Endothelial cell of umbilical vein (primary cell): ENCODE data around the gene ZC3H7A. TPM values are rescaled to one million over a fixed set of nuclear protein-coding genes. Genes with fewer than 3 reads are reported as not detected.

Source experiments
- BruUV-seq: library from RNA; stranded (reverse); fragments of 400-500 nt; replicated peaks from 2 replicates; lab custom pipeline; 2021; lab: Mats Ljungman, UMichigan
- CTCF ChIA-PET: fragments of 300-600, 350-600 bp; sonication (Branson Sonifier 250); formaldehyde crosslinking; loops from one replicate; lab custom pipeline; 2021; ENCODE audit warnings: antibody characterized with exemption, inconsistent platforms; lab: Charles Lee
- POLR2A ChIA-PET: fragments of 300-600, 350-600 bp; sonication (Branson Sonifier 250); formaldehyde crosslinking; loops from one replicate; lab custom pipeline; 2021; ENCODE audit warnings: antibody characterized with exemption, inconsistent platforms; lab: Charles Lee
- DNase-seq: peaks from one replicate; pipeline ENCODE4 v3.0.0-alpha.2; 2011; ENCODE audit warnings: low read depth, low spot score
- FAIRE-seq: peaks from 2 replicates; lab custom pipeline; 2011; peaks lifted over from hg19 to GRCh38; lab: Jason Lieb, UNC
- H2AFZ ChIP-seq: 2 replicates; pipeline ENCODE4 v1.6.0; 2012; ENCODE audit warnings: low read depth, low read length, control low read depth, inconsistent platforms
- H3K27ac ChIP-seq: 2 replicates; pipeline ENCODE4 v1.5.1; 2011; ENCODE audit warnings: low read depth, mild to moderate bottlenecking, control low read depth, low read length, moderate library complexity; ENCODE audit not compliant: insufficient read depth
- H3K27me3 ChIP-seq, 2 experiments: 2 replicates each; pipeline versions ENCODE4 v1.6.0 to v1.6.1; 2011; ENCODE audit warnings: low read length in 2 of 2, mixed read lengths in 1 of 2; ENCODE audit not compliant: control insufficient read depth in 2 of 2, insufficient read depth in 2 of 2
- H3K36me3 ChIP-seq, 2 experiments: 2 replicates in 1 of 2; 3 replicates in 1 of 2; pipeline ENCODE4 v1.5.1; 2011; ENCODE audit warnings: low read length in 2 of 2, mild to moderate bottlenecking in 1 of 2, moderate library complexity in 1 of 2; ENCODE audit not compliant: control insufficient read depth in 2 of 2, insufficient read depth in 2 of 2; ENCODE audit errors: extremely low read depth in 1 of 2
- H3K4me1 ChIP-seq: 3 replicates; pipeline ENCODE4 v1.5.1; 2011; ENCODE audit warnings: mild to moderate bottlenecking, low read length; ENCODE audit not compliant: control insufficient read depth, insufficient read depth; ENCODE audit errors: extremely low read depth
- H3K4me2 ChIP-seq: 2 replicates; pipeline ENCODE4 v1.6.1; 2011; ENCODE audit warnings: low read length, control low read depth, mixed read lengths; ENCODE audit not compliant: insufficient read depth
- H3K4me3 ChIP-seq, 3 experiments: fragments of 200-600 bp in 1 of 3; sonication (generic), shearing (Covaris generic) in 1 of 3; replicated peaks in 1 of 3; 2 replicates each; pipeline ENCODE4 v1.5.1; 2011 to 2016; ENCODE audit warnings: control low read depth in 3 of 3, low read length in 3 of 3, mild to moderate bottlenecking in 2 of 3, inconsistent platforms in 1 of 3, low read depth in 1 of 3, moderate library complexity in 1 of 3; ENCODE audit not compliant: insufficient read depth in 1 of 3
- H3K79me2 ChIP-seq: 2 replicates; pipeline ENCODE4 v1.6.0; 2012; ENCODE audit warnings: low read length, inconsistent platforms; ENCODE audit not compliant: control insufficient read depth, insufficient read depth
- H3K9ac ChIP-seq: replicated peaks from 2 replicates; pipeline ENCODE3; 2011; ENCODE audit warnings: low read length, control low read depth; ENCODE audit not compliant: insufficient read depth; ENCODE audit errors: extremely low read depth
- H3K9me1 ChIP-seq: replicated peaks from 3 replicates; pipeline ENCODE4 v1.6.0; 2011; ENCODE audit warnings: mild to moderate bottlenecking, low read length; ENCODE audit not compliant: control insufficient read depth, insufficient read depth; ENCODE audit errors: extremely low read depth
- H3K9me3 ChIP-seq: replicated peaks from 2 replicates; pipeline ENCODE4 v1.5.1; 2012; ENCODE audit warnings: low read length, inconsistent platforms; ENCODE audit not compliant: control insufficient read depth, insufficient read depth
- H4K20me1 ChIP-seq: replicated peaks from 2 replicates; pipeline ENCODE3; 2011; ENCODE audit warnings: mild to moderate bottlenecking, low read length; ENCODE audit not compliant: control insufficient read depth, insufficient read depth; ENCODE audit errors: extremely low read depth
- CTCF ChIP-seq, 2 donors: IDR thresholded peaks; 1 replicate in 1 of 2; 2 replicates in 1 of 2; pipeline ENCODE4 v1.5.1; 2011; ENCODE audit warnings: low read length in 2 of 2, mild to moderate bottlenecking in 2 of 2, moderate library complexity in 2 of 2, control low read depth in 1 of 2, inconsistent platforms in 1 of 2, low read depth in 1 of 2; ENCODE audit not compliant: insufficient read depth in 1 of 2; ENCODE audit errors: extremely low read depth in 1 of 2
- EZH2 ChIP-seq: IDR thresholded peaks from 2 replicates; pipeline ENCODE4 v1.6.1; 2012; ENCODE audit warnings: borderline replicate concordance, low read depth, mild to moderate bottlenecking, moderate library complexity, low read length, inconsistent platforms; ENCODE audit not compliant: severe bottlenecking
- FOS ChIP-seq: IDR thresholded peaks from 2 replicates; pipeline ENCODE4 v1.6.1; 2011; ENCODE audit warnings: mild to moderate bottlenecking, low read length, moderate library complexity, borderline replicate concordance; ENCODE audit not compliant: insufficient read depth
- GATA2 ChIP-seq: IDR thresholded peaks from 2 replicates; pipeline ENCODE4 v1.7.0; 2011; ENCODE audit warnings: low read depth, mild to moderate bottlenecking, moderate library complexity, mixed read lengths, low read length; ENCODE audit not compliant: insufficient read length, insufficient read depth
- JUN ChIP-seq: IDR thresholded peaks from 2 replicates; pipeline ENCODE4 v1.6.1; 2011; ENCODE audit warnings: borderline replicate concordance, low read depth; ENCODE audit not compliant: insufficient read length, insufficient read depth
- MAX ChIP-seq: IDR thresholded peaks from 2 replicates; pipeline ENCODE4 v1.6.1; 2011; ENCODE audit not compliant: insufficient read depth, insufficient read length
- MYC ChIP-seq: IDR thresholded peaks from one replicate; pipeline ENCODE4 v1.6.1; 2011; ENCODE audit warnings: mild to moderate bottlenecking, low read depth, low read length
- POLR2A ChIP-seq: IDR thresholded peaks from 2 replicates; pipeline ENCODE4 v1.6.1; 2012; ENCODE audit warnings: low read depth, mild to moderate bottlenecking, control low read depth, low read length
- POLR2AphosphoS5 ChIP-seq: IDR thresholded peaks from 2 replicates; pipeline ENCODE4 v1.6.1; 2012; ENCODE audit warnings: low read depth, mild to moderate bottlenecking, control low read depth, low read length, moderate library complexity; ENCODE audit not compliant: insufficient read depth
- dilution Hi-C: fragments of 300-500 bp; cut with MboI; formaldehyde crosslinking; loops from one replicate; pipeline ENCODE4 v1.15.0; 2019; ENCODE audit warnings: low sequenced_read_pairs; ENCODE audit not compliant: extremely low pct_ligation_motif_present
- intact Hi-C: fragments of 100-400 bp; cut with micrococcal nuclease; formaldehyde crosslinking; loops from one replicate; pipeline ENCODE4 v1.10.0; 2022
- polyA plus RNA-seq, 4 experiments: library from polyadenylated mRNA; depleted of rRNA in 3 of 4; stranded (reverse) in 3 of 4; unstranded in 1 of 4; fragments of >200 nt; gene quantifications; 2 replicates each; pipeline versions ENCODE4 v1.2.1 to v1.2.3, GENCODE V29; 2011 to 2012; ENCODE audit warnings: missing spikeins in 1 of 4
- total RNA-seq: library from RNA; stranded (reverse); gene quantifications from 2 replicates; pipeline ENCODE4 v1.2.3, GENCODE V29; 2021

Gene ZC3H7A
- total and polyA plus RNA-seq, 2 donors (not counting 3 experiments of a cell fraction or from before 2014, with no cell fraction given) = 44.1 to 78.0 TPM

- dilution Hi-C loops = no loop called here
These were observed 28.2 kb downstream of the ZC3H7A start for GRCh38 chr16:11768849-11769248.

More at GRCh38 chr16:11768849-11769248, 28.2 kb downstream of the ZC3H7A start:
- Histone ChIP-seq H3K4me1 (no peaks in the 10 kb centered on the region), H3K9me3 (no peaks in the 10 kb centered on the region), H3K9me1 (no peaks in the 10 kb centered on the region), H3K27ac (no peak overlapping the region), H3K79me2 (peaks cover 3% of the 10 kb centered on the region), H3K36me3 (peaks cover 18 to 34% of the 10 kb centered on the region in 2 experiments), H3K9ac (no peak overlapping the region), H2AFZ (no peak overlapping the region), H3K4me2 (no peak overlapping the region), H3K4me3 (no peak overlapping the region), H4K20me1 (no peaks in the 10 kb centered on the region), H3K27me3 (no peaks in the 10 kb centered on the region)
- BruUV-seq = no TSS peak
- DNase-seq (no peak), FAIRE-seq (no peak)
- CTCF ChIA-PET = no interaction called here
- intact Hi-C loops = no loop called here
- POLR2A ChIA-PET = no interaction called here
- TF ChIP-seq POLR2A (no peak), JUN (no peak), CTCF (IDR thresholded peaks at IDR 0.05; ENCODE audit: extremely low read depth in 1 of 2, insufficient read depth in 1 of 2, low read depth in 1 of 2, low read length in 2 of 2) (no peak), POLR2AphosphoS5 (no peak), FOS (no peak), EZH2 (no peak), GATA2 (no peak), MYC (no peak), MAX (no peak)
